GM08714 (cell line): ENCODE results near the gene ARHGAP26.
"Not testable (repeated sequence)": the region's sequence is repeated elsewhere in the genome, so short reads cannot be mapped to it uniquely, and the experiment has no call there.

Experiments
- H3K4me3 ChIP-seq: fragments of 200-500 bp; sonication (Bioruptor generic); 2 replicates; pipeline ENCODE4 v1.5.1; 2014; ENCODE audit warnings: mild to moderate bottlenecking, low read length, inconsistent platforms
- ZNF274 ChIP-seq: IDR thresholded peaks from 2 replicates; pipeline ENCODE4 v1.6.1; 2012; ENCODE audit warnings: mild to moderate bottlenecking, low read depth, low read length

The ARHGAP26 gene

GRCh38 chr5:142938266-142938880 lies 168.2 kb downstream of the ARHGAP26 start:
- H3K4me3 ChIP-seq: no peak overlapping the region
- no peak for TF ChIP-seq ZNF274

DNA sequence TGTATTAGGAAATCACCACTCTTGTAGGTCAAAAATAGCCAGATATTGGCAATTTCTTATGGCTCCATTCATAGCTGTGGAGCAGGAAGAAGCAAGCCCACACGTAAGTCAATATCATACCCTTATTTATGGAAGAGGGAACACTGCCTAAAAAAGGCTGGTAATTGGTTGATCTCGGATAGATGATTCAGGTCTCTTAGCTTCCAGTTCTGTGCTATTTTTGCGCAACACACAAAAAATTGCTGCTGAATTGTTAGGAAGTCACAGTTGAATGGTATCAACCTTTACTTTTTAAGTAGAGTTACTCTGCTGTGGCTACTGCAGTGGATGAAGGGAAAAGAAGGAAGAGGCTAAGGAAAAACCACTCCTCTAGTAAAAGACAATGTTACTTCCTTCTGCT lies 168.8 kb downstream of the ARHGAP26 start:
- TF ChIP-seq ZNF274: no peak

DNA sequence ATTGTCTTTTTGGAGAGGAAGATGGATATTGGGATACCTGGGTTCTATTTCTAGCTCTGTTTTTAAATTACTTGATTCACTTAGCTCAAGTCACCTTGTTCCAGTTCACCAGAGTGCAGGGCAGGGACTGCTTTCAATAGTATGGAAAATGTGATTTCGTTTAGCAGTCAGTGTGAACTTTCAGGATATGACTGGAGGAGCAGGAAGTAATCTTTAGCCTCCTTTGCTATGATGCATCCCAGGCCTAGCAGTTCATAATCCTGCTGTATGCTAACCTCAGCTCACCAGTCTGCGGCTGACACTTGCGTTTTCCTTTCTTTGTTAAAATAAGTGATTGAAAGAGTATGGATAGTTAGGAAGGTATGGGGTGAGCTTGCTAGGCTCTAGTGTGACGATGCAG lies 169.7 kb downstream of the ARHGAP26 start:
- no peak for TF ChIP-seq ZNF274
- H3K4me3 ChIP-seq: no peak overlapping the region

More for the DNA sequence above, 168.8 kb downstream of the ARHGAP26 start:
- no peak overlapping the region for H3K4me3 ChIP-seq

DNA sequence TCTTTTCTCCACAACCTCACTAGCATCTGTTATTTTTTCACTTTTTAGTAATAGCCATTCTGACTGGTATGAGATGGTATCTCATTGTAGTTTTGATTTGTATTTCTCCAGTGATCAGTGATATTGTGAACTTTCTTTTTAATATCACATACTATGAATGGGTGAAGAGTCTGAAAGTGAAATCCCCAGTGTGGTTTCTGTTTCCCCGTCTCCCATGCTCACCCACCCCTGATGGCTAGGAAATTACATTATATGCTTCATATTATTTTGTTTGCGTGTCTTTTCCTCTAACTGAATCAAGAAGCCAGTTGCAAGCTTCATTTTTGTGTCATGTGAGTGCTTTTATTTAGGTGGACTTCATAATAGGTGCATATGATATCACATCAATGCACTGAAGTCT lies 171.1 kb downstream of the ARHGAP26 start:
- no peak for TF ChIP-seq ZNF274

GRCh38 chr5:142942901-142943300 lies 172.7 kb downstream of the ARHGAP26 start:
- no peak for TF ChIP-seq ZNF274
- no peak overlapping the region for H3K4me3 ChIP-seq

More for the DNA sequence above, 171.1 kb downstream of the ARHGAP26 start:
- no peak overlapping the region for H3K4me3 ChIP-seq

GRCh38 chr5:142944140-142944539 lies 174.0 kb downstream of the ARHGAP26 start:
- H3K4me3 ChIP-seq: no peak overlapping the region
- TF ChIP-seq ZNF274: no peak

- TF ChIP-seq ZNF274: no peak
- no peak overlapping the region for H3K4me3 ChIP-seq
These were observed 175.1 kb downstream of the ARHGAP26 start for GRCh38 chr5:142945321-142945720.

DNA sequence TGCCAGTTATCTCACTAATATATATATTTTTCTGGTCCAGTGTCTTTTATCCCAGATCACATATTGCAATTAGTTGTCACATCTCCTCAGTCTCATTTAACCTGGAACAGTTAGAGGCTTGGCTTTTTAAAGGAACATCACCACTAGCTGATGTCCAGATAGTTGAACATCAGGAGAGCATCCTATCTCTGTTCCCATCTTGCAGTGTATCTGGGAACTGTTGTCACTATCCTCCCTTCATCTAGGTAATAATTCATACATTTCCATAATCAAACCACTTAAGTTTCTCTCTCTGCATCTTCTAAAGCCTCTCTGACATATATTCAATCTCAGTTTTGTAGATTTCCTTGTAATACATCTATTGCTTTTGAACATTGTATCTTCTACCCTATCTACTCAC lies 175.7 kb downstream of the ARHGAP26 start:
- TF ChIP-seq ZNF274: no peak

GRCh38 chr5:142946547-142947426 lies 176.6 kb downstream of the ARHGAP26 start:
- no peak overlapping the region for H3K4me3 ChIP-seq
- TF ChIP-seq ZNF274: no peak

More for the DNA sequence above, 175.7 kb downstream of the ARHGAP26 start:
- H3K4me3 ChIP-seq: no peak overlapping the region

GRCh38 chr5:142947427-142947709 lies 177.2 kb downstream of the ARHGAP26 start:
- H3K4me3 ChIP-seq: no peak overlapping the region
- no peak for TF ChIP-seq ZNF274

DNA sequence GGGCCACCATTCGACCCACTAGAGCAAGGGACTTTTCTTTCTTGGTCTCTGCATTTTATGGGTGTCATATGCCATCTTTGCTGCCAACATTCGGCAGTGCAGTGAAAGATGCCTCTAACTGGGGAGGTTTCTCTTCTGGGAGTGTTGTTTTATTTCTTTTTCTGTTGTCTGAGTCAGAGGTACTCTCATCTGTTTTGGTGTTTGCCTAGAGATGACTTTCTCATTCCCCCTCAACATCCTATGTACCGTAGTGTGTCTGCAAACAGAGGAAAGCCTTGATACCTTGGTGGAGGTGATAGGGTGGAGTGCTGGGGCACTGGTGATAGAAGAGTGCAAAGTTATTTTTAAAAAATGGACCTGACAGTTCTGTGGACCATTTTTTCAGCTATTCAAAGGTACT lies 182.1 kb downstream of the ARHGAP26 start:
- no peak overlapping the region for H3K4me3 ChIP-seq
- TF ChIP-seq ZNF274: no peak

GRCh38 chr5:142952871-142953270 lies 182.7 kb downstream of the ARHGAP26 start:
- not testable (repeated sequence) for H3K4me3 ChIP-seq

DNA sequence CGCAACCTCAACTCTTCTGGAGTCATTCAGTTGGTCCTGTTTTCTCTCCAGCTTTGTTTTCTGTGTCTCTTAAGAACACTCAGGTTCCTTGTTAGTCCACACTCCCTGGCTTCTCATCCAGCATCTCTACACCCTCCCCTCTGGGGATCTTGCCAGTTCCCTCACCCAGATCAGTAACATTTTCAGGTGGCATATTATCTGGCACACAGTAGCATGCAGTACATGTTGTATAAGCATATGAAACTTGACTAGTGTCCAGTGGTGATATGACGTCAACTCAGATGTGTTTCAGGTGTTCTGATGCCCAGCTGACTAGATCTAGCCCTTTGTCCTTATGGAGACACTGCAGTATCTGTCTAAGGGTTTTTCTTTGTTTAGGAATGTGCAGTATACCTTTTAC lies 184.3 kb downstream of the ARHGAP26 start:
- no peak overlapping the region for H3K4me3 ChIP-seq
- TF ChIP-seq ZNF274: no peak

DNA sequence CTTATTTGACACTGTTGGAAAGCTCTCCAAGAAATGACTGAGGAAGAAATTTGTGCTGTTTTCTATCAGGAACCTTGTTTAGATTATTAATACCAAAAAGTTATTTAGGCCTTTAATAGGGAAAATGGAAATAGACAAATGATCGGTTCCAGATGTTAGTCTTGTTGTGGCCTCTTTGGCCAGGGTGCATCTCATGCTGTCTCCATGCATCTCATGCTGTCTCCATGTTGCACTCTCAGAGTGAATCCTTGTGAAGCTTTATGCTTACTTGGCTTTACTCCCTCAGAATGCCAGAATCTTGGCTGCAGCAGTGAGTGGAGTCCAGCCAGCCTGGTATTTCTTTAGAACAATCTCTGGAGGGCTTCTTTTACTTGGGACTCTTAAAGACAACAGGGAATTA lies 185.5 kb downstream of the ARHGAP26 start:
- TF ChIP-seq ZNF274: no peak
- no peak overlapping the region for H3K4me3 ChIP-seq

GRCh38 chr5:142957528-142957927 lies 187.4 kb downstream of the ARHGAP26 start:
- no peak overlapping the region for H3K4me3 ChIP-seq
- no peak for TF ChIP-seq ZNF274
